SJCRH30 (cell line): ENCODE measurements around the gene FMC1. TPM values are rescaled to one million over a fixed set of nuclear protein-coding genes. Genes with fewer than 3 reads are reported as not detected.

Experiments
- DNase-seq, 2 experiments: peaks; one replicate each; pipeline ENCODE4 v3.0.0-alpha.2; 2015 to 2020
- H3K27ac ChIP-seq: fragments of 250-450 bp; sonication (Bioruptor Pico); 2 replicates; pipeline ENCODE4 v1.5.1; 2020; ENCODE audit warnings: mild to moderate bottlenecking, moderate library complexity
- H3K27me3 ChIP-seq: fragments of 250-450 bp; sonication (Bioruptor Pico); 2 replicates; pipeline ENCODE4 v1.5.1; 2020; ENCODE audit warnings: mild to moderate bottlenecking, moderate library complexity
- H3K36me3 ChIP-seq: fragments of 250-450 bp; sonication (Bioruptor Pico); 2 replicates; pipeline ENCODE4 v1.5.1; 2020; ENCODE audit warnings: mild to moderate bottlenecking, moderate library complexity
- H3K4me1 ChIP-seq: fragments of 250-450 bp; sonication (Bioruptor Pico); 2 replicates; pipeline ENCODE4 v1.5.1; 2020; ENCODE audit warnings: mild to moderate bottlenecking, moderate library complexity
- H3K4me3 ChIP-seq: fragments of 250-450 bp; sonication (Bioruptor Pico); 2 replicates; pipeline ENCODE4 v1.5.1; 2020; ENCODE audit warnings: mild to moderate bottlenecking, moderate library complexity
- H3K9me3 ChIP-seq: fragments of 250-450 bp; sonication (Bioruptor Pico); replicated peaks from 2 replicates; pipeline ENCODE4 v1.5.1; 2020; ENCODE audit warnings: mild to moderate bottlenecking, moderate library complexity
- total RNA-seq: library from RNA; depleted of rRNA; stranded (reverse); fragments of >200 nt; shearing (Covaris generic); gene quantifications from 2 replicates; pipeline ENCODE4 v1.2.3, GENCODE V29; 2014

Gene FMC1
- total RNA-seq, 1 experiment from 2014 or later, result 18.0 TPM

GRCh38 chr7:139358541-139359365, 17.6 kb downstream of the FMC1 start:
- Histone ChIP-seq H3K36me3 (peaks cover 5% of the 10 kb centered on the region), H3K4me3 (peak overlapping the region; percentile 78), H3K4me1 (no peaks in the 10 kb centered on the region), H3K9me3 (no peaks in the 10 kb centered on the region), H3K27me3 (no peaks in the 10 kb centered on the region), H3K27ac (peak overlapping the region; percentile 86)
- DNase-seq, result peak; percentile 19 to 41

- Histone ChIP-seq H3K9me3 (no peaks in the 10 kb centered on the region), H3K36me3 (peaks cover 8% of the 10 kb centered on the region), H3K27ac (peak within 1 kb of the TSS; percentile 86)
Measured at GRCh38 chr7:139359366-139360209, 18.5 kb downstream of the FMC1 start, which contains the start of gene LUC7L2. LUC7L2 (plus strand) TSS chr7:139359894; CDS start chr7:139360262, 368 bp downstream.

GRCh38 chr7:139360210-139360947, 19.2 kb downstream of the FMC1 start:
- H3K4me3 ChIP-seq, result peak overlapping the region; percentile 78
- H3K4me1 ChIP-seq, result no peaks in the 10 kb centered on the region
- DNase-seq, result peak; percentile 97
- peaks cover 16% of the 10 kb centered on the region for H3K36me3 ChIP-seq
- no peaks in the 10 kb centered on the region for H3K9me3 ChIP-seq
- no peaks in the 10 kb centered on the region for H3K27me3 ChIP-seq
- peak overlapping the region; percentile 86 for H3K27ac ChIP-seq

More at GRCh38 chr7:139359366-139360209, 18.5 kb downstream of the FMC1 start, which contains the start of gene LUC7L2:
- no peaks in the 10 kb centered on the region for H3K4me1 ChIP-seq
- H3K4me3 ChIP-seq, result peak within 1 kb of the TSS; percentile 78
- H3K27me3 ChIP-seq, result no peaks in the 10 kb centered on the region
- peak; percentile 99 for DNase-seq

DNA sequence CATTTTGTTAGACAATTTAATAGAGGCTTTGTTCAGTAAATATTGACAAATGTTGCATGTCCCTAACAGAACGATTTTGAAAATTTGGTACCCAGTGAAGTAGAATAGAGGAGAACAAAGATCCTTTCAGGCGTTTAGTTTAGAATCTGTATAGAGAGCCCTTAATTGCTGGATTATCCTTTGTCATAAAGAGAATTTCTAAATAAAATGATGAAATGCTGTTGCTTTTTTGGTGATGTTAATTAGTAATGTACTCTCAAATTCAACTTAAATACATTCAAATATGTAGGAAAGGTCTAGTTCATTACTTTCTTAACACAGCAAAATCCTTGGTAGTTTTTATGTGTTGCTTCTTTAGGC, 19.8 kb downstream of the FMC1 start:
- no peaks in the 10 kb centered on the region for H3K9me3 ChIP-seq
- no peaks in the 10 kb centered on the region for H3K4me1 ChIP-seq
- peak overlapping the region; percentile 78 for H3K4me3 ChIP-seq
- H3K36me3 ChIP-seq, result peaks cover 18% of the 10 kb centered on the region
- H3K27ac ChIP-seq, result peak overlapping the region; percentile 86
- DNase-seq, result no peak
- no peaks in the 10 kb centered on the region for H3K27me3 ChIP-seq

DNA sequence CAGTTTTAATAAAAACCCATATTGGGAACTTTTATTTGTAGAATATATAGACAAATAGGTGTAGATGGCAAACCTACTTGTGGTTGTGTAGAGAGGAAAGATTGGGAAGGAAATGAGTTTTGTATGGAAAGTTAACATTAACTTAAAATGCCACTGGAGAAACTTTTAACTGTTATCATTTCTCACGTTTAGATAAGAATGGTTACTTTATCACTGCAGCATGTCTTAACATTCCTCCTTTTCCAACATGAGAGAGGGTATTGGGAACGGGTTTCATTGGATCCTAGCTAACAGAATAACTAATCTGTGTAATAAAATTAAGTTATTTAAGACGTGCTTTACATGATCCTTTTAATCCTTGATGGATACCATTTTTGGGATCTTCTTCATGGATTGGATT, 20.4 kb downstream of the FMC1 start:
- no peaks in the 10 kb centered on the region for H3K9me3 ChIP-seq
- peak in 1 of 2 experiments; percentile 8 for DNase-seq
- peaks cover 22% of the 10 kb centered on the region for H3K36me3 ChIP-seq
- H3K27me3 ChIP-seq, result no peaks in the 10 kb centered on the region
- H3K27ac ChIP-seq, result peak overlapping the region; percentile 86
- H3K4me1 ChIP-seq, result no peaks in the 10 kb centered on the region
- H3K4me3 ChIP-seq, result peak overlapping the region; percentile 78

DNA sequence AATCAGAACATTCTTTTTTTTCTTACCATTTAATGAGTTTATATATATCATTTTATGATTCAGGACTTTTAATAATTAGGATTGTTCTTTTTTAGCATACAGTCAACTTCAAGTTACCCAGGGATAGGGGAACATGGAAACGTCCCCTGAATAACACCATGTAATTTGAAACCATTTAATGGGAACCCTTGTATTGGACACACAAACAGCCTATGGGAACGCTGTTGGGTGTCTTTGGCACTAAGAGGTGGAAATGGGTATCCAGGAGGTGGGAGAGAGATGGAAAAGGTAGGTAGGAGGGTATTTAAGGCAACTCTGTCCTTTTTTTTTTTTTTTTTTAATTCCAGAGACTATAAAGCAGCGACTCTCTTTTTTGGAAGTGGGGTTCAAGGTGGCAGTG, 21.2 kb downstream of the FMC1 start:
- H3K4me3 ChIP-seq, result no peak overlapping the region
- no peaks in the 10 kb centered on the region for H3K27me3 ChIP-seq
- DNase-seq, result peak in 1 of 2 experiments; percentile 42
- H3K27ac ChIP-seq, result no peak overlapping the region
- no peaks in the 10 kb centered on the region for H3K9me3 ChIP-seq
- H3K4me1 ChIP-seq, result no peaks in the 10 kb centered on the region
- H3K36me3 ChIP-seq, result peaks cover 28% of the 10 kb centered on the region

- no peak overlapping the region for H3K27ac ChIP-seq
- H3K27me3 ChIP-seq, result no peaks in the 10 kb centered on the region
- no peaks in the 10 kb centered on the region for H3K9me3 ChIP-seq
- H3K4me1 ChIP-seq, result no peaks in the 10 kb centered on the region
- H3K36me3 ChIP-seq, result peaks cover 35% of the 10 kb centered on the region
- H3K4me3 ChIP-seq, result no peak overlapping the region
- DNase-seq, result no peak
Measured at GRCh38 chr7:139362981-139363380, 21.8 kb downstream of the FMC1 start.

DNA sequence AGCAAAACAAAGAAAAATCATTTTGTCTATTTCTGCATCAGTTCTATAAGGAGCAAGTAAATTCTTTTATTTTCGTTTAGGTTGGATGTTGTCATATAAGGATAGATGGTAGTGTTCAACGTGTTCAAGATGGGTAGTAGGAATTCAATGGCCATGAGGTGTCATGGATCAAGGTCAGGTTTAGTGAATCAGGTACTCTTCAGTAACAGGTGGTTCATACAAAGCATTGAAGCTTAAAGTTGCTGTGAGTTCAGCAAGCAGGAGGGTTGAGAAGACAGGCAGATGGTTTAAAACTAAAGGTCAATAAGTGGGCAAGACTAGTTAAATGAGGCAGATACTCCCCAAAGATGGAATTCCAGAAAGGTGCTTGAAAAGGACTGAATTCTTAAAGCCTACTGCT, 24.2 kb downstream of the FMC1 start:
- H3K4me1 ChIP-seq, result no peaks in the 10 kb centered on the region
- no peak overlapping the region for H3K4me3 ChIP-seq
- H3K27me3 ChIP-seq, result no peaks in the 10 kb centered on the region
- no peak overlapping the region for H3K27ac ChIP-seq
- DNase-seq, result no peak
- H3K36me3 ChIP-seq, result peaks cover 44% of the 10 kb centered on the region
- no peaks in the 10 kb centered on the region for H3K9me3 ChIP-seq

DNA sequence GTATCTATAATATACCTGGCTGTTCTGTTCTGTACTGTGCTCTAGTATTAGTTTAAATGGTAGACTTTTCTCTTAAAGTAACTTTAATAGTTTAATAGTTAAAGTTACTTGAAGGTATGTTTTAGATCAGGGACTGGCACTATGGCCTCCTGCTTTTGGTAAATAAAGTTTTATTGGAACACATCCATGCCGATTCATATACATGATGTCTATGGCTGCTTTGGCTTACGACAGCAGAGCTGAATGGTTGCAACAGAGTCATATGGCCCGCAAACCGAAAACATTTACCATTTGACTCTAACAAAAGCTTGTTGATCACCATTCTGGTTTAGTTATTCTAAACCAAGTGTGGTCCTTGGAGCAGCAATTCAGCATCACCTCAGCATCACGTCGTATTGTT, 25.3 kb downstream of the FMC1 start:
- H3K27ac ChIP-seq, result no peak overlapping the region
- peaks cover 50% of the 10 kb centered on the region for H3K36me3 ChIP-seq
- H3K4me1 ChIP-seq, result no peaks in the 10 kb centered on the region
- H3K9me3 ChIP-seq, result no peaks in the 10 kb centered on the region
- H3K4me3 ChIP-seq, result no peak overlapping the region
- DNase-seq, result no peak
- H3K27me3 ChIP-seq, result no peaks in the 10 kb centered on the region

DNA sequence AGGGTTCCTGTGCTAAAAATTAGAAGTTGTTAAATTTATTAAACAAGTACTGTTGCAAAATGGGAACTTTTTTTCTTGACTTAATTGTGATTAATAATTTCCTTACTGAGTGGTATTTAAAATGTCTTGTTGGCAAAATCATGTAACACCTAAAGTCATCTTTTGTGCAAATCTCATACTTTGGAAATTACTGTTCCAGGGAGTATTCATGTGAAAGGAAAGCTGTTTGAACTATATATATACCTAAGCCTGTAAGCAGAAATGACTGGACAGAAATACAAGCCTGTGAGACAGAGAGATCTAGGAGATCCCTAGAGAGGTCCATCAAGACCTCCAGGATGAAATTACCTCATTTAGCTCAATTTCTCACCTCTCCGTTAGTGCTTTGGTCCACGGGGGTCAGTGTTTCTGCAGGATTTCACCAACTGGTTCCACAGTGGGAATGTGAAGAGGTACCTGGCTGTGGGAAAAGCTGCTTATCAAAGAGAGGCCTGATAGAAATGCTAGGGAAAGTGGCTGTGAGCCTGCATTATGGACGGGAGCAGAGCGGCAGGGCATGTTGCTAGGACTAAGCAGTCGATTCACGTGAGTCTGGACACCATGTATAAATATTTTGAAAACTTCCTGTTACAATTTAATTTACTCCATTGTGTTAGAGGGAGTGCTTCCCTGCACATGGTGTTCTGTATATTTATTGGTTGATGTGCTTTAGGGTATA, 26.5 kb downstream of the FMC1 start:
- H3K27ac ChIP-seq, result no peak overlapping the region
- DNase-seq, result no peak
- peaks cover 55% of the 10 kb centered on the region for H3K36me3 ChIP-seq
- no peaks in the 10 kb centered on the region for H3K27me3 ChIP-seq
- no peaks in the 10 kb centered on the region for H3K9me3 ChIP-seq
- H3K4me3 ChIP-seq, result no peak overlapping the region
- no peaks in the 10 kb centered on the region for H3K4me1 ChIP-seq

DNA sequence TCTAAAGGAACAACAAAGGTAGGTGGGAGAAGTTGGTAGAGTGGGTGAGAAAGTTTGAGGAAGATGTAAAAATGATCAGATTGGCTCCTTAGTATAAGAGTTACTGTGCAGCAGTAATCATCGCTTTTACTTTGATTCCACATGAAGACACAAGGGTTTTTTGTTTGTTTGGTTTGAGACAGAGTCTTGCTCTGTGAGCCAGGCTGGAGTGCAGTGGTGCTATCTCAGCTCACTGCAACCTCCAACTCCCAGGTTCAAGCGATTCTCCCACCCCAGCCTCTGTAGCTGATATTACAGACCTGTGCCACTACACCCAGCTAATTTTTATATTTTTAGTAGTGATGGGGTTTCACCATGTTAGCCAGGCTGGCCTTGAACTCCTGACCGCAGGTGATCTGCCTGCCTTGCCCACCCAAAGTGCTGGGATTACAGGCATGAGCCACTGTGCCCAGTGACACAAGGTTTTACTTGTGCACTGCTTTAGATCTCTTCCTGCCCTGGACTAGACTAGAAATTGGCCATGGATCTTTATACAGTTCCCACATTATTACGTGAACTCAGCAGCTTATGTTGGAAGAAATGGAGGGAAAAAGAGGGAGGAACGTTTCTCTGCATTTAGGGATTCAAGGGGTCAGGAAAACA, 29.3 kb downstream of the FMC1 start:
- Histone ChIP-seq H3K36me3 (peaks cover 58% of the 10 kb centered on the region), H3K4me1 (no peaks in the 10 kb centered on the region), H3K27ac (no peak overlapping the region), H3K27me3 (no peaks in the 10 kb centered on the region), H3K4me3 (no peak overlapping the region), H3K9me3 (no peaks in the 10 kb centered on the region)
- DNase-seq, result no peak

DNA sequence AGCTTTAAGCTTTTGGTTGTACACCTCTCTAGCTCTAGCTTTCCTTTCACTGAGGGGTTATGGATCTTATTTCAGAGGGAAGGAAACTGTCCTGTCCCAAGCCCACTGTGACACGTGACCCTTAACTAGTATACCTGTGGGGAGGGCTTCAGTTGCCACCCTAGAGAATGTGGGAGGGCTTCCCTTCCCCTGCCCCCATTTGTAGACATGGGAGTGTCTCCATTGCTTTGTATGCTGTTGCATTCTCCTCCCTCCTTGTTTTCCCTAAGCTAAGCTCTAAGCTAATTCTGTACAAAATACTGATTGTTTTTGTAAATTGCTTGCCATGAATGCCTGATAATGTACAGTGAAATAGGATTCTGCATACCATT, 29.8 kb downstream of the FMC1 start:
- Histone ChIP-seq H3K4me1 (no peaks in the 10 kb centered on the region), H3K4me3 (no peak overlapping the region), H3K9me3 (no peaks in the 10 kb centered on the region), H3K27ac (no peak overlapping the region), H3K27me3 (no peaks in the 10 kb centered on the region), H3K36me3 (peaks cover 61% of the 10 kb centered on the region)
- no peak for DNase-seq

- H3K4me3 ChIP-seq, result no peak overlapping the region
- H3K9me3 ChIP-seq, result no peaks in the 10 kb centered on the region
- peaks cover 71% of the 10 kb centered on the region for H3K36me3 ChIP-seq
- DNase-seq, result no peak
- no peaks in the 10 kb centered on the region for H3K4me1 ChIP-seq
- H3K27me3 ChIP-seq, result no peaks in the 10 kb centered on the region
- no peak overlapping the region for H3K27ac ChIP-seq
Measured at GRCh38 chr7:139374246-139374645, 33.1 kb downstream of the FMC1 start.

- Histone ChIP-seq H3K36me3 (peaks cover 77% of the 10 kb centered on the region), H3K27me3 (no peaks in the 10 kb centered on the region), H3K27ac (no peak overlapping the region), H3K4me1 (no peaks in the 10 kb centered on the region), H3K4me3 (no peak overlapping the region), H3K9me3 (no peaks in the 10 kb centered on the region)
- DNase-seq, result peak in 1 of 2 experiments; percentile 17
Measured at GRCh38 chr7:139382439-139382838, 41.3 kb downstream of the FMC1 start.
